Neural cell (in vitro differentiated cells): ENCODE results near the gene RCC1. TPM values are rescaled to one million over a fixed set of nuclear protein-coding genes. Genes with fewer than 3 reads are reported as not detected.

Source experiments
- H2AFZ ChIP-seq: fragments of 200-600, 300-800 bp; sonication (generic), shearing (Covaris generic); 2 replicates; pipeline ENCODE4 v1.6.0; 2014; ENCODE audit warnings: low read depth, mild to moderate bottlenecking, antibody characterized with exemption, low read length, moderate library complexity
- H3F3A ChIP-seq: fragments of 200-600 bp; shearing (Covaris generic); 2 replicates; pipeline ENCODE4 v1.6.1; 2016; ENCODE audit warnings: mild to moderate bottlenecking, moderate library complexity, mixed read lengths, antibody characterized with exemption, low read length; ENCODE audit not compliant: insufficient read depth, poor library complexity, severe bottlenecking
- H3K27ac ChIP-seq: fragments of 200-600, 300-800 bp; sonication (generic), shearing (Covaris generic); 2 replicates; pipeline ENCODE4 v1.5.1; 2014; ENCODE audit warnings: mild to moderate bottlenecking, low read length, moderate library complexity
- H3K27me3 ChIP-seq: fragments of 300-800, 200-600 bp; sonication (generic), shearing (Covaris generic); 2 replicates; pipeline ENCODE4 v1.6.0; 2014; ENCODE audit warnings: mild to moderate bottlenecking, low read depth, low read length, moderate library complexity; ENCODE audit not compliant: insufficient read depth
- H3K36me3 ChIP-seq: fragments of 300-800, 200-600 bp; sonication (generic), shearing (Covaris generic); 2 replicates; pipeline ENCODE4 v1.5.1; 2014; ENCODE audit warnings: mild to moderate bottlenecking, antibody characterized with exemption, low read length, moderate library complexity; ENCODE audit not compliant: insufficient read depth
- H3K4me2 ChIP-seq: fragments of 300-800, 200-600 bp; sonication (generic), shearing (Covaris generic); 2 replicates; pipeline ENCODE4 v1.6.0; 2014; ENCODE audit warnings: mild to moderate bottlenecking, low read length
- H3K4me3 ChIP-seq: fragments of 300-800, 200-600 bp; sonication (generic), shearing (Covaris generic); 2 replicates; pipeline ENCODE4 v1.5.1; 2014; ENCODE audit warnings: mild to moderate bottlenecking, low read length, moderate library complexity
- H3K79me2 ChIP-seq: fragments of 200-600 bp; shearing (Covaris generic); replicated peaks from 2 replicates; pipeline ENCODE4 v1.6.0; 2014; ENCODE audit warnings: mild to moderate bottlenecking, low read length, moderate library complexity; ENCODE audit not compliant: insufficient read depth
- H3K9ac ChIP-seq: fragments of 300-800, 200-600 bp; sonication (generic), shearing (Covaris generic); 2 replicates; pipeline ENCODE4 v1.6.1; 2016; ENCODE audit warnings: mild to moderate bottlenecking, low read length, mixed read lengths
- H3K9me2 ChIP-seq: fragments of 200-600 bp; shearing (Covaris generic); 2 replicates; pipeline ENCODE4 v1.6.1; 2016; ENCODE audit warnings: mild to moderate bottlenecking, low read length, mixed read lengths; ENCODE audit not compliant: insufficient read depth
- H3K9me3 ChIP-seq: fragments of 200-600, 300-800 bp; sonication (generic), shearing (Covaris generic); 2 replicates; pipeline ENCODE4 v1.6.1; 2016; ENCODE audit warnings: mild to moderate bottlenecking, mixed run types, low read length, moderate library complexity, mixed read lengths
- H4K20me1 ChIP-seq: fragments of 200-600 bp; shearing (Covaris generic); 2 replicates; pipeline ENCODE4 v1.6.1; 2016; ENCODE audit warnings: mild to moderate bottlenecking, mixed run types; ENCODE audit not compliant: insufficient read depth
- EP300 ChIP-seq: fragments of 450-650 bp; conservative IDR thresholded peaks from 2 replicates; pipeline ENCODE4 v1.6.1; 2014; ENCODE audit warnings: antibody characterized with exemption, mild to moderate bottlenecking, moderate library complexity; ENCODE audit not compliant: poor library complexity, severe bottlenecking
- EZH2 ChIP-seq: fragments of 200-600, 300-800 bp; shearing (Covaris generic), sonication (generic); IDR thresholded peaks from 2 replicates; pipeline ENCODE4 v1.6.1; 2014; ENCODE audit warnings: antibody characterized with exemption, low read length, borderline replicate concordance, mild to moderate bottlenecking; ENCODE audit not compliant: insufficient read depth, poor library complexity, severe bottlenecking
- MXI1 ChIP-seq: fragments of 450-650 bp; conservative IDR thresholded peaks from 2 replicates; pipeline ENCODE4 v1.6.1; 2014; ENCODE audit warnings: antibody characterized with exemption, mild to moderate bottlenecking; ENCODE audit not compliant: poor library complexity, severe bottlenecking
- POLR2AphosphoS5 ChIP-seq: IDR thresholded peaks from 2 replicates; pipeline ENCODE4 v1.6.1; 2012
- RAD21 ChIP-seq: fragments of 450-650 bp; conservative IDR thresholded peaks from 2 replicates; pipeline ENCODE4 v1.6.1; 2014; ENCODE audit warnings: antibody characterized with exemption, mild to moderate bottlenecking, moderate library complexity
- SMC3 ChIP-seq: fragments of 450-650 bp; conservative IDR thresholded peaks from 2 replicates; pipeline ENCODE4 v1.6.1; 2014; ENCODE audit warnings: antibody characterized with exemption, mild to moderate bottlenecking, moderate library complexity; ENCODE audit not compliant: poor library complexity
- TAF1 ChIP-seq: IDR thresholded peaks from 2 replicates; pipeline ENCODE4 v1.6.1; 2012; ENCODE audit warnings: low read depth
- polyA plus RNA-seq: library from polyadenylated mRNA; depleted of rRNA; stranded (reverse); fragments of >200 nt; gene quantifications from 2 replicates; pipeline ENCODE4 v1.2.3, GENCODE V29; 2014
- TF ChIP-seq, protein P1 (sequence below): fragments of 450-650 bp; IDR thresholded peaks from 2 replicates; pipeline ENCODE4 v1.5.1; 2014; ENCODE audit warnings: antibody characterized with exemption, mild to moderate bottlenecking, moderate library complexity; ENCODE audit not compliant: poor library complexity, severe bottlenecking
- TF ChIP-seq, protein P2 (sequence below): IDR thresholded peaks from 2 replicates; pipeline ENCODE4 v1.6.1; 2012; ENCODE audit warnings: borderline replicate concordance

Gene RCC1
- polyA plus RNA-seq, 1 donor from 2014 or later = 13.1 TPM

DNA sequence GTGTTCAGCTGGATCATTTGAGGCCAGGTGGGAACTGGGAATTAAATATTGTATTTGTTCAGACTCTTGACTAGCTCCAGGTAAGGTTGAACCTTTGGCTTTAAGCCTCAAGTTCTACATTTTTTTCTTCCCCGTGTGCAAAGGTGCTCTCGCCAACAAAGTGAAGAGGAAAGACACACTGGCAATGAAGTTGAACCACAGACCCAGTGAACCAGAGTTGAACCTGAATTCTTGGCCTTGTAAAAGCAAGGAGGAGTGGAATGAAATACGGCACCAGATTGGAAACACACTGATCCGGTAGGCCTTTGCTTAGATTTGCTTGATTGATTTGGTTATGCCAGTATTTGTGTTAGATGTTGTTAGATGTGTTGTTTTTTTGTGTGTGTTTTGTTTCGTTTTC lies 25.5 kb upstream of the RCC1 start:
- Histone ChIP-seq H3K9me2 (no peaks in the 10 kb centered on the region), H2AFZ (no peak overlapping the region), H4K20me1 (no peaks in the 10 kb centered on the region), H3F3A (no peaks in the 10 kb centered on the region), H3K4me3 (no peak overlapping the region), H3K4me2 (no peak overlapping the region), H3K27me3 (no peaks in the 10 kb centered on the region), H3K9ac (no peak overlapping the region), H3K79me2 (no peaks in the 10 kb centered on the region), H3K9me3 (no peaks in the 10 kb centered on the region), H3K36me3 (peaks cover 9% of the 10 kb centered on the region), H3K27ac (no peak overlapping the region)
- TF ChIP-seq POLR2AphosphoS5 = no peak
- TF ChIP-seq MXI1 = no peak
- no peak for TF ChIP-seq RAD21
- TF ChIP-seq, protein P1, sequence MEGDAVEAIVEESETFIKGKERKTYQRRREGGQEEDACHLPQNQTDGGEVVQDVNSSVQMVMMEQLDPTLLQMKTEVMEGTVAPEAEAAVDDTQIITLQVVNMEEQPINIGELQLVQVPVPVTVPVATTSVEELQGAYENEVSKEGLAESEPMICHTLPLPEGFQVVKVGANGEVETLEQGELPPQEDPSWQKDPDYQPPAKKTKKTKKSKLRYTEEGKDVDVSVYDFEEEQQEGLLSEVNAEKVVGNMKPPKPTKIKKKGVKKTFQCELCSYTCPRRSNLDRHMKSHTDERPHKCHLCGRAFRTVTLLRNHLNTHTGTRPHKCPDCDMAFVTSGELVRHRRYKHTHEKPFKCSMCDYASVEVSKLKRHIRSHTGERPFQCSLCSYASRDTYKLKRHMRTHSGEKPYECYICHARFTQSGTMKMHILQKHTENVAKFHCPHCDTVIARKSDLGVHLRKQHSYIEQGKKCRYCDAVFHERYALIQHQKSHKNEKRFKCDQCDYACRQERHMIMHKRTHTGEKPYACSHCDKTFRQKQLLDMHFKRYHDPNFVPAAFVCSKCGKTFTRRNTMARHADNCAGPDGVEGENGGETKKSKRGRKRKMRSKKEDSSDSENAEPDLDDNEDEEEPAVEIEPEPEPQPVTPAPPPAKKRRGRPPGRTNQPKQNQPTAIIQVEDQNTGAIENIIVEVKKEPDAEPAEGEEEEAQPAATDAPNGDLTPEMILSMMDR = no peak
- no peak for TF ChIP-seq TAF1
- no peak for TF ChIP-seq EZH2
- no peak for TF ChIP-seq EP300
- TF ChIP-seq, protein P2, sequence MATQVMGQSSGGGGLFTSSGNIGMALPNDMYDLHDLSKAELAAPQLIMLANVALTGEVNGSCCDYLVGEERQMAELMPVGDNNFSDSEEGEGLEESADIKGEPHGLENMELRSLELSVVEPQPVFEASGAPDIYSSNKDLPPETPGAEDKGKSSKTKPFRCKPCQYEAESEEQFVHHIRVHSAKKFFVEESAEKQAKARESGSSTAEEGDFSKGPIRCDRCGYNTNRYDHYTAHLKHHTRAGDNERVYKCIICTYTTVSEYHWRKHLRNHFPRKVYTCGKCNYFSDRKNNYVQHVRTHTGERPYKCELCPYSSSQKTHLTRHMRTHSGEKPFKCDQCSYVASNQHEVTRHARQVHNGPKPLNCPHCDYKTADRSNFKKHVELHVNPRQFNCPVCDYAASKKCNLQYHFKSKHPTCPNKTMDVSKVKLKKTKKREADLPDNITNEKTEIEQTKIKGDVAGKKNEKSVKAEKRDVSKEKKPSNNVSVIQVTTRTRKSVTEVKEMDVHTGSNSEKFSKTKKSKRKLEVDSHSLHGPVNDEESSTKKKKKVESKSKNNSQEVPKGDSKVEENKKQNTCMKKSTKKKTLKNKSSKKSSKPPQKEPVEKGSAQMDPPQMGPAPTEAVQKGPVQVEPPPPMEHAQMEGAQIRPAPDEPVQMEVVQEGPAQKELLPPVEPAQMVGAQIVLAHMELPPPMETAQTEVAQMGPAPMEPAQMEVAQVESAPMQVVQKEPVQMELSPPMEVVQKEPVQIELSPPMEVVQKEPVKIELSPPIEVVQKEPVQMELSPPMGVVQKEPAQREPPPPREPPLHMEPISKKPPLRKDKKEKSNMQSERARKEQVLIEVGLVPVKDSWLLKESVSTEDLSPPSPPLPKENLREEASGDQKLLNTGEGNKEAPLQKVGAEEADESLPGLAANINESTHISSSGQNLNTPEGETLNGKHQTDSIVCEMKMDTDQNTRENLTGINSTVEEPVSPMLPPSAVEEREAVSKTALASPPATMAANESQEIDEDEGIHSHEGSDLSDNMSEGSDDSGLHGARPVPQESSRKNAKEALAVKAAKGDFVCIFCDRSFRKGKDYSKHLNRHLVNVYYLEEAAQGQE = no peak
- no peak for TF ChIP-seq SMC3

DNA sequence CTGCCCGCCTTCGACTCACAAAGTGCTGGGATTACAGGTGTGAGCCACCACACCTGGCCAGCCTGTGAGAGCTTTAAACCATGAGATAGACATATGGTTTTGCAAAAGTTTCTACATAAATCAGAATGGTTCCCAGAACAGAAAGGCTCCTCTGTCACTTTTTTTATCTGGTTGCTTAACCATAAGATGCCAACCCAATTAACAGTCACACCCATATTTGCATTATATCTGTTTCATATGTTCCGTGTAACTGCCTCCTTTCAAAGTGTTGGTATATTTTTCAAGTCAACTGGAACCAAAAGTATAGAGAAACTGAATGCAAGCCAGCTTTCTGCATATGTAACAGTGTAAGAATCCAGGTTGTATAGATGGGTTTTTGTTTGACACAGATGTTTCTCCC lies 23.7 kb upstream of the RCC1 start:
- TF ChIP-seq, protein P1 = no peak
- no peak for TF ChIP-seq EZH2
- TF ChIP-seq, protein P2 = no peak
- no peak for TF ChIP-seq TAF1
- TF ChIP-seq EP300 = no peak
- no peak for TF ChIP-seq RAD21
- TF ChIP-seq POLR2AphosphoS5 = no peak
- TF ChIP-seq SMC3 = no peak
- TF ChIP-seq MXI1 = no peak
- Histone ChIP-seq H3K9me3 (no peaks in the 10 kb centered on the region), H3K9me2 (no peaks in the 10 kb centered on the region), H3K9ac (no peak overlapping the region), H3K27ac (no peak overlapping the region), H3K27me3 (no peaks in the 10 kb centered on the region), H3K36me3 (peaks cover 9% of the 10 kb centered on the region), H3K4me3 (no peak overlapping the region), H3K79me2 (no peaks in the 10 kb centered on the region), H3F3A (no peaks in the 10 kb centered on the region), H4K20me1 (no peaks in the 10 kb centered on the region), H3K4me2 (no peak overlapping the region), H2AFZ (no peak overlapping the region)
